Neural cell (in vitro differentiated cells): ENCODE data around the gene PRMT5. TPM values are rescaled to one million over a fixed set of nuclear protein-coding genes. Genes with fewer than 3 reads are reported as not detected.

Source experiments
- H2AFZ ChIP-seq: fragments of 200-600, 300-800 bp; sonication (generic), shearing (Covaris generic); 2 replicates; pipeline ENCODE4 v1.6.0; 2014; ENCODE audit warnings: low read depth, mild to moderate bottlenecking, antibody characterized with exemption, low read length, moderate library complexity
- H3F3A ChIP-seq: fragments of 200-600 bp; shearing (Covaris generic); 2 replicates; pipeline ENCODE4 v1.6.1; 2016; ENCODE audit warnings: mild to moderate bottlenecking, moderate library complexity, mixed read lengths, antibody characterized with exemption, low read length; ENCODE audit not compliant: insufficient read depth, poor library complexity, severe bottlenecking
- H3K27ac ChIP-seq: fragments of 200-600, 300-800 bp; sonication (generic), shearing (Covaris generic); 2 replicates; pipeline ENCODE4 v1.5.1; 2014; ENCODE audit warnings: mild to moderate bottlenecking, low read length, moderate library complexity
- H3K27me3 ChIP-seq: fragments of 300-800, 200-600 bp; sonication (generic), shearing (Covaris generic); 2 replicates; pipeline ENCODE4 v1.6.0; 2014; ENCODE audit warnings: mild to moderate bottlenecking, low read depth, low read length, moderate library complexity; ENCODE audit not compliant: insufficient read depth
- H3K36me3 ChIP-seq: fragments of 300-800, 200-600 bp; sonication (generic), shearing (Covaris generic); 2 replicates; pipeline ENCODE4 v1.5.1; 2014; ENCODE audit warnings: mild to moderate bottlenecking, antibody characterized with exemption, low read length, moderate library complexity; ENCODE audit not compliant: insufficient read depth
- H3K4me2 ChIP-seq: fragments of 300-800, 200-600 bp; sonication (generic), shearing (Covaris generic); 2 replicates; pipeline ENCODE4 v1.6.0; 2014; ENCODE audit warnings: mild to moderate bottlenecking, low read length
- H3K4me3 ChIP-seq: fragments of 300-800, 200-600 bp; sonication (generic), shearing (Covaris generic); 2 replicates; pipeline ENCODE4 v1.5.1; 2014; ENCODE audit warnings: mild to moderate bottlenecking, low read length, moderate library complexity
- H3K79me2 ChIP-seq: fragments of 200-600 bp; shearing (Covaris generic); replicated peaks from 2 replicates; pipeline ENCODE4 v1.6.0; 2014; ENCODE audit warnings: mild to moderate bottlenecking, low read length, moderate library complexity; ENCODE audit not compliant: insufficient read depth
- H3K9ac ChIP-seq: fragments of 300-800, 200-600 bp; sonication (generic), shearing (Covaris generic); 2 replicates; pipeline ENCODE4 v1.6.1; 2016; ENCODE audit warnings: mild to moderate bottlenecking, low read length, mixed read lengths
- H3K9me2 ChIP-seq: fragments of 200-600 bp; shearing (Covaris generic); 2 replicates; pipeline ENCODE4 v1.6.1; 2016; ENCODE audit warnings: mild to moderate bottlenecking, low read length, mixed read lengths; ENCODE audit not compliant: insufficient read depth
- H3K9me3 ChIP-seq: fragments of 200-600, 300-800 bp; sonication (generic), shearing (Covaris generic); 2 replicates; pipeline ENCODE4 v1.6.1; 2016; ENCODE audit warnings: mild to moderate bottlenecking, mixed run types, low read length, moderate library complexity, mixed read lengths
- H4K20me1 ChIP-seq: fragments of 200-600 bp; shearing (Covaris generic); 2 replicates; pipeline ENCODE4 v1.6.1; 2016; ENCODE audit warnings: mild to moderate bottlenecking, mixed run types; ENCODE audit not compliant: insufficient read depth
- CTCF ChIP-seq: fragments of 450-650 bp; IDR thresholded peaks from 2 replicates; pipeline ENCODE4 v1.5.1; 2014; ENCODE audit warnings: antibody characterized with exemption, mild to moderate bottlenecking, moderate library complexity; ENCODE audit not compliant: poor library complexity, severe bottlenecking
- EP300 ChIP-seq: fragments of 450-650 bp; conservative IDR thresholded peaks from 2 replicates; pipeline ENCODE4 v1.6.1; 2014; ENCODE audit warnings: antibody characterized with exemption, mild to moderate bottlenecking, moderate library complexity; ENCODE audit not compliant: poor library complexity, severe bottlenecking
- EZH2 ChIP-seq: fragments of 200-600, 300-800 bp; shearing (Covaris generic), sonication (generic); IDR thresholded peaks from 2 replicates; pipeline ENCODE4 v1.6.1; 2014; ENCODE audit warnings: antibody characterized with exemption, low read length, borderline replicate concordance, mild to moderate bottlenecking; ENCODE audit not compliant: insufficient read depth, poor library complexity, severe bottlenecking
- MXI1 ChIP-seq: fragments of 450-650 bp; conservative IDR thresholded peaks from 2 replicates; pipeline ENCODE4 v1.6.1; 2014; ENCODE audit warnings: antibody characterized with exemption, mild to moderate bottlenecking; ENCODE audit not compliant: poor library complexity, severe bottlenecking
- POLR2AphosphoS5 ChIP-seq: IDR thresholded peaks from 2 replicates; pipeline ENCODE4 v1.6.1; 2012
- RAD21 ChIP-seq: fragments of 450-650 bp; conservative IDR thresholded peaks from 2 replicates; pipeline ENCODE4 v1.6.1; 2014; ENCODE audit warnings: antibody characterized with exemption, mild to moderate bottlenecking, moderate library complexity
- SMC3 ChIP-seq: fragments of 450-650 bp; conservative IDR thresholded peaks from 2 replicates; pipeline ENCODE4 v1.6.1; 2014; ENCODE audit warnings: antibody characterized with exemption, mild to moderate bottlenecking, moderate library complexity; ENCODE audit not compliant: poor library complexity
- TAF1 ChIP-seq: IDR thresholded peaks from 2 replicates; pipeline ENCODE4 v1.6.1; 2012; ENCODE audit warnings: low read depth
- polyA plus RNA-seq: library from polyadenylated mRNA; depleted of rRNA; stranded (reverse); fragments of >200 nt; gene quantifications from 2 replicates; pipeline ENCODE4 v1.2.3, GENCODE V29; 2014
- TF ChIP-seq, protein P1 (sequence below): IDR thresholded peaks from 2 replicates; pipeline ENCODE4 v1.6.1; 2012; ENCODE audit warnings: borderline replicate concordance

Gene PRMT5
- polyA plus RNA-seq, 1 donor from 2014 or later: 102 TPM

DNA sequence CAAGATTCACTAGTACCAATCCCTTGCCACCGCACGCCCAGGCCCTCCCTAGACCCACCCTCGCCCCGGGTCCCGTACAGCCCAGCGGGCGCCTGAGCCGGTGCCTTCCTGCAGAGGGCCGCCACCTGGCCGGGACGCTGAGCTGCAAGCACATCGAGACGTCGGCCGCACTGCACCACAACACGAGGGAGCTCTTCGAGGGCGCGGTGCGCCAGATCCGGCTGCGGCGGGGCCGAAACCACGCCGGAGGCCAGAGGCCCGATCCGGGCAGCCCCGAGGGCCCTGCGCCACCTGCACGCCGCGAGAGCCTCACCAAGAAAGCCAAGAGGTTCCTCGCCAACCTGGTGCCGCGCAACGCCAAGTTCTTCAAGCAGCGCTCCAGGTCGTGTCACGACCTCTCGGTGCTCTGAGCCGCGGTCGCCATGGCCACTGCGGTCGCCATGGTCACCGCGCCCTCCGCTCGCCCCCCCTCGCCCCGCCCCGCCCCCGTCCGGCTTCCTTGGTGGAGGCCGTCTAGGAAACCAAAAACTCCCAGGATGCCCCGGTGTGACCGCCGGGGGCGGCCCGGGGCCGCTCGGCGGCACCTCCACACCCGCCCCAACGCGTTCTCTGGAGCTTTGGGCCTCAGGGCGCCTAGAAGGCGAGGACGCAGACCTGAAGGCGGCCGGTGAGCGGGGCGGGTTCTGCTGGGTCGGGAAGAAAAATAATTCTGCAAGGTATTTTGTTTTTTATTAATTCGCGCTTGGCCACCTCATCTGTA is 42.5 kb downstream of the PRMT5 start:
- H3K9me2 ChIP-seq: no peaks in the 10 kb centered on the region
- peaks cover 29% of the 10 kb centered on the region for H3K79me2 ChIP-seq
- H3F3A ChIP-seq: peaks cover 8% of the 10 kb centered on the region
- no peak overlapping the region for H2AFZ ChIP-seq
- H3K36me3 ChIP-seq: no peaks in the 10 kb centered on the region
- H3K4me3 ChIP-seq: peak overlapping the region; percentile 90
- no peaks in the 10 kb centered on the region for H4K20me1 ChIP-seq
- H3K4me2 ChIP-seq: peak overlapping the region; percentile 45
- no peaks in the 10 kb centered on the region for H3K9me3 ChIP-seq
- H3K27ac ChIP-seq: peak overlapping the region; percentile 58
- no peaks in the 10 kb centered on the region for H3K27me3 ChIP-seq
- TF ChIP-seq CTCF: peak; percentile 23
- TF ChIP-seq MXI1: no peak
- TF ChIP-seq, protein P1, sequence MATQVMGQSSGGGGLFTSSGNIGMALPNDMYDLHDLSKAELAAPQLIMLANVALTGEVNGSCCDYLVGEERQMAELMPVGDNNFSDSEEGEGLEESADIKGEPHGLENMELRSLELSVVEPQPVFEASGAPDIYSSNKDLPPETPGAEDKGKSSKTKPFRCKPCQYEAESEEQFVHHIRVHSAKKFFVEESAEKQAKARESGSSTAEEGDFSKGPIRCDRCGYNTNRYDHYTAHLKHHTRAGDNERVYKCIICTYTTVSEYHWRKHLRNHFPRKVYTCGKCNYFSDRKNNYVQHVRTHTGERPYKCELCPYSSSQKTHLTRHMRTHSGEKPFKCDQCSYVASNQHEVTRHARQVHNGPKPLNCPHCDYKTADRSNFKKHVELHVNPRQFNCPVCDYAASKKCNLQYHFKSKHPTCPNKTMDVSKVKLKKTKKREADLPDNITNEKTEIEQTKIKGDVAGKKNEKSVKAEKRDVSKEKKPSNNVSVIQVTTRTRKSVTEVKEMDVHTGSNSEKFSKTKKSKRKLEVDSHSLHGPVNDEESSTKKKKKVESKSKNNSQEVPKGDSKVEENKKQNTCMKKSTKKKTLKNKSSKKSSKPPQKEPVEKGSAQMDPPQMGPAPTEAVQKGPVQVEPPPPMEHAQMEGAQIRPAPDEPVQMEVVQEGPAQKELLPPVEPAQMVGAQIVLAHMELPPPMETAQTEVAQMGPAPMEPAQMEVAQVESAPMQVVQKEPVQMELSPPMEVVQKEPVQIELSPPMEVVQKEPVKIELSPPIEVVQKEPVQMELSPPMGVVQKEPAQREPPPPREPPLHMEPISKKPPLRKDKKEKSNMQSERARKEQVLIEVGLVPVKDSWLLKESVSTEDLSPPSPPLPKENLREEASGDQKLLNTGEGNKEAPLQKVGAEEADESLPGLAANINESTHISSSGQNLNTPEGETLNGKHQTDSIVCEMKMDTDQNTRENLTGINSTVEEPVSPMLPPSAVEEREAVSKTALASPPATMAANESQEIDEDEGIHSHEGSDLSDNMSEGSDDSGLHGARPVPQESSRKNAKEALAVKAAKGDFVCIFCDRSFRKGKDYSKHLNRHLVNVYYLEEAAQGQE: no peak
- no peak for TF ChIP-seq POLR2AphosphoS5
- TF ChIP-seq EZH2: no peak
- peak overlapping the region; percentile 59 for H3K9ac ChIP-seq

- no peak overlapping the region for H2AFZ ChIP-seq
- peaks cover 8% of the 10 kb centered on the region for H3F3A ChIP-seq
- no peaks in the 10 kb centered on the region for H4K20me1 ChIP-seq
- H3K9me3 ChIP-seq: no peaks in the 10 kb centered on the region
- peak overlapping the region; percentile 58 for H3K27ac ChIP-seq
- H3K9ac ChIP-seq: peak overlapping the region; percentile 59
- no peaks in the 10 kb centered on the region for H3K9me2 ChIP-seq
- TF ChIP-seq CTCF (no peak), RAD21 (no peak), TAF1 (no peak), SMC3 (no peak), EZH2 (no peak), MXI1 (no peak), POLR2AphosphoS5 (no peak), EP300 (no peak)
- TF ChIP-seq, protein P1: no peak
- H3K79me2 ChIP-seq: peaks cover 29% of the 10 kb centered on the region
- H3K36me3 ChIP-seq: no peaks in the 10 kb centered on the region
- no peak overlapping the region for H3K4me2 ChIP-seq
- H3K27me3 ChIP-seq: no peaks in the 10 kb centered on the region
- peak overlapping the region; percentile 90 for H3K4me3 ChIP-seq
These were observed 43.2 kb downstream of the PRMT5 start for GRCh38 chr14:22885975-22886374.
